Prostate gland (tissue), 2 donors: ENCODE results near the gene MTM1.

Experiments used
- POLR2A ChIP-seq: fragments of 450-650 bp; IDR thresholded peaks from one replicate; pipeline ENCODE4 v1.6.1; 2016; ENCODE audit warnings: antibody characterized with exemption, mild to moderate bottlenecking
- POLR2AphosphoS5 ChIP-seq: sonication (generic); formaldehyde crosslinking; IDR thresholded peaks from one replicate; pipeline ENCODE4 v1.6.1; 2017; ENCODE audit warnings: antibody characterized with exemption
- TF ChIP-seq, protein P1 (sequence below), 4 experiments: fragments of 200-600 bp in 2 of 4; fragments of 450-650 bp in 2 of 4; sonication (generic) in 2 of 4; IDR thresholded peaks; 1 replicate in 3 of 4; 2 replicates in 1 of 4; pipeline ENCODE4 v1.5.1; 2016 to 2019; ENCODE audit warnings: antibody characterized with exemption in 4 of 4, mild to moderate bottlenecking in 2 of 4, moderate library complexity in 2 of 4

DNA sequence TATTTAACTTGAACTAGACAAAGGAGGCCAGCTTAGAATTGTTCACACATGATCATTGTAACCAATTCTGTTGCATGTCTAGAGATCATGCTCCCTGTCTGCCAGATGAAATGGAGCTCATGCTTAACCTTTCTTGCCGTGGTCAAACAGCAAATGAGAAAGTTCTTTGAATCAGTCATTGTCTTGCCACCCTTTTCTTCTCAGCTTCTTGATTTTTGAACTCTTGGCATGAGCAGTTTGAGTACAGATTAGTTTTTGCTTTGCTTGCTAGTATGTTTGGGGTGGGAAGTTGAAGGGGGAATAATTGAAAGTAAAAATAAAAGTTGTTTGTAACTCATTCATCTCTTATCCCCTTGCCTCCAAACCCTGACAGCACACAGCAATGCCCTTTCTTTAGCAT, 4.7 kb downstream of the MTM1 start:
- TF ChIP-seq POLR2A (no peak), POLR2AphosphoS5 (no peak)
- TF ChIP-seq, protein P1, sequence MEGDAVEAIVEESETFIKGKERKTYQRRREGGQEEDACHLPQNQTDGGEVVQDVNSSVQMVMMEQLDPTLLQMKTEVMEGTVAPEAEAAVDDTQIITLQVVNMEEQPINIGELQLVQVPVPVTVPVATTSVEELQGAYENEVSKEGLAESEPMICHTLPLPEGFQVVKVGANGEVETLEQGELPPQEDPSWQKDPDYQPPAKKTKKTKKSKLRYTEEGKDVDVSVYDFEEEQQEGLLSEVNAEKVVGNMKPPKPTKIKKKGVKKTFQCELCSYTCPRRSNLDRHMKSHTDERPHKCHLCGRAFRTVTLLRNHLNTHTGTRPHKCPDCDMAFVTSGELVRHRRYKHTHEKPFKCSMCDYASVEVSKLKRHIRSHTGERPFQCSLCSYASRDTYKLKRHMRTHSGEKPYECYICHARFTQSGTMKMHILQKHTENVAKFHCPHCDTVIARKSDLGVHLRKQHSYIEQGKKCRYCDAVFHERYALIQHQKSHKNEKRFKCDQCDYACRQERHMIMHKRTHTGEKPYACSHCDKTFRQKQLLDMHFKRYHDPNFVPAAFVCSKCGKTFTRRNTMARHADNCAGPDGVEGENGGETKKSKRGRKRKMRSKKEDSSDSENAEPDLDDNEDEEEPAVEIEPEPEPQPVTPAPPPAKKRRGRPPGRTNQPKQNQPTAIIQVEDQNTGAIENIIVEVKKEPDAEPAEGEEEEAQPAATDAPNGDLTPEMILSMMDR (IDR thresholded peaks at IDR 0.05), result no peak
